Hepatic stellate cell (primary cell): Measurements from ENCODE around the gene NPC1.

Experiments used
- DNase-seq: peaks from one replicate; pipeline ENCODE4 v3.0.0; 2011; ENCODE audit warnings: low spot score

NPC1 gene

GRCh38 chr18:23548275-23548674, 38.0 kb downstream of the NPC1 start:
- no peak for DNase-seq

GRCh38 chr18:23547846-23548245, 38.5 kb downstream of the NPC1 start:
- DNase-seq, result no peak

- no peak for DNase-seq
These were observed 39.0 kb downstream of the NPC1 start for GRCh38 chr18:23547306-23547705.

- no peak for DNase-seq
These were observed 41.0 kb downstream of the NPC1 start for GRCh38 chr18:23545247-23545789.

GRCh38 chr18:23542461-23542860, 43.8 kb downstream of the NPC1 start:
- DNase-seq, result no peak

GRCh38 chr18:23541349-23542093, 44.8 kb downstream of the NPC1 start:
- no peak for DNase-seq

GRCh38 chr18:23540867-23541266, 45.4 kb downstream of the NPC1 start:
- DNase-seq, result no peak

- no peak for DNase-seq
These were observed 46.3 kb downstream of the NPC1 start for GRCh38 chr18:23539911-23540525.

- no peak for DNase-seq
These were observed 47.0 kb downstream of the NPC1 start for GRCh38 chr18:23539296-23539695.

GRCh38 chr18:23538870-23539269, 47.4 kb downstream of the NPC1 start:
- no peak for DNase-seq

GRCh38 chr18:23538001-23538400, 48.3 kb downstream of the NPC1 start:
- no peak for DNase-seq

- no peak for DNase-seq
These were observed 49.0 kb downstream of the NPC1 start for GRCh38 chr18:23537274-23537673.

GRCh38 chr18:23536204-23536603, 50.1 kb downstream of the NPC1 start:
- no peak for DNase-seq

- no peak for DNase-seq
These were observed 52.0 kb downstream of the NPC1 start for GRCh38 chr18:23534276-23534675.

GRCh38 chr18:23532848-23533247, 53.5 kb downstream of the NPC1 start:
- no peak for DNase-seq

- DNase-seq, result no peak
These were observed 54.4 kb downstream of the NPC1 start for GRCh38 chr18:23531912-23532311.

GRCh38 chr18:23530195-23530594, 56.1 kb downstream of the NPC1 start:
- DNase-seq, result no peak

- DNase-seq, result peak; percentile 36
These were observed 56.7 kb downstream of the NPC1 start for GRCh38 chr18:23529604-23530003.

GRCh38 chr18:23528580-23529472, 57.5 kb downstream of the NPC1 start:
- DNase-seq, result no peak

- no peak for DNase-seq
These were observed 59.7 kb downstream of the NPC1 start for GRCh38 chr18:23526501-23527063.

- no peak for DNase-seq
These were observed 62.0 kb downstream of the NPC1 start for GRCh38 chr18:23524213-23524707.
